H1 (cell line): ENCODE data around the gene LARP4B. TPM values are rescaled to one million over a fixed set of nuclear protein-coding genes. Genes with fewer than 3 reads are reported as not detected.

Experiments used
- CTCF ChIA-PET: fragments of 300-600 bp; sonication (Branson Sonifier 250); formaldehyde crosslinking; loops from one replicate; lab custom pipeline; 2021; ENCODE audit not compliant: partially characterized antibody; lab: Charles Lee
- POLR2A ChIA-PET: fragments of 300-600 bp; sonication (Branson Sonifier 250); formaldehyde crosslinking; loops from one replicate; lab custom pipeline; 2021; ENCODE audit warnings: inconsistent platforms; ENCODE audit not compliant: partially characterized antibody; lab: Charles Lee
- DNase-seq, 2 experiments: peaks; one replicate each; pipeline versions ENCODE4 v3.0.0 to v3.0.0-alpha.2; 2010 to 2022; ENCODE audit warnings: low spot score in 2 of 2, low read depth in 1 of 2, mixed read lengths in 1 of 2
- FAIRE-seq: peaks from 2 replicates; lab custom pipeline; 2011; peaks lifted over from hg19 to GRCh38; lab: Jason Lieb, UNC
- H2AFZ ChIP-seq: 2 replicates; pipeline ENCODE4 v1.8.1; 2012; ENCODE audit warnings: low read length, inconsistent platforms
- H2AK5ac ChIP-seq: 2 replicates; pipeline ENCODE4 v1.6.1; 2013; ENCODE audit warnings: low read depth, low read length
- H2BK120ac ChIP-seq: replicated peaks from 2 replicates; pipeline ENCODE3; 2013; ENCODE audit warnings: low read depth, low read length, inconsistent platforms
- H2BK12ac ChIP-seq: 2 replicates; pipeline ENCODE4 v1.6.1; 2013; ENCODE audit warnings: low read depth, low read length
- H2BK15ac ChIP-seq: 2 replicates; pipeline ENCODE4 v1.6.1; 2013; ENCODE audit warnings: low read length
- H2BK20ac ChIP-seq: 2 replicates; pipeline ENCODE4 v1.6.1; 2013; ENCODE audit warnings: low read length
- H2BK5ac ChIP-seq: 2 replicates; pipeline ENCODE4 v1.6.1; 2013; ENCODE audit warnings: low read depth, low read length
- H3K14ac ChIP-seq: 2 replicates; pipeline ENCODE4 v1.6.1; 2013; ENCODE audit warnings: inconsistent platforms; ENCODE audit not compliant: insufficient read length
- H3K18ac ChIP-seq: 2 replicates; pipeline ENCODE4 v1.6.1; 2013; ENCODE audit warnings: low read length; ENCODE audit errors: extremely low read depth
- H3K23ac ChIP-seq: 2 replicates; pipeline ENCODE4 v1.6.1; 2013; ENCODE audit warnings: inconsistent platforms; ENCODE audit not compliant: insufficient read length
- H3K23me2 ChIP-seq: 2 replicates; pipeline ENCODE4 v1.6.1; 2013; ENCODE audit warnings: low read depth, low read length
- H3K27ac ChIP-seq: 2 replicates; pipeline ENCODE4 v1.6.1; 2011; ENCODE audit warnings: low read depth, low read length, inconsistent platforms
- H3K27me3 ChIP-seq, 4 experiments: replicated peaks in 1 of 4; 1 replicate in 1 of 4; 2 replicates in 3 of 4; pipeline versions ENCODE4 v1.6.1 to v1.8.1; 2011 to 2013; ENCODE audit warnings: low read length in 3 of 4, mild to moderate bottlenecking in 3 of 4, inconsistent platforms in 2 of 4, mixed read lengths in 2 of 4, moderate library complexity in 1 of 4; ENCODE audit not compliant: control insufficient read depth in 3 of 4, insufficient read depth in 3 of 4; ENCODE audit errors: extremely low read depth in 1 of 4
- H3K36me3 ChIP-seq, 4 experiments: 2 replicates each; pipeline versions ENCODE4 v1.6.1 to v1.8.1; 2011 to 2013; ENCODE audit warnings: mild to moderate bottlenecking in 4 of 4, low read length in 3 of 4, moderate library complexity in 2 of 4, control low read depth in 1 of 4, inconsistent platforms in 1 of 4; ENCODE audit not compliant: insufficient read depth in 4 of 4, control insufficient read depth in 2 of 4
- H3K4ac ChIP-seq: replicated peaks from 2 replicates; pipeline ENCODE3; 2013; ENCODE audit warnings: low read length, low read depth, mixed read lengths, inconsistent platforms; ENCODE audit not compliant: insufficient read length
- H3K4me1 ChIP-seq, 4 experiments: replicated peaks in 1 of 4; 1 replicate in 1 of 4; 2 replicates in 3 of 4; pipeline versions ENCODE4 v1.6.1 to v1.8.1; 2011 to 2013; ENCODE audit warnings: low read length in 3 of 4, inconsistent platforms in 2 of 4, mixed read lengths in 1 of 4; ENCODE audit not compliant: insufficient read depth in 4 of 4, control insufficient read depth in 3 of 4
- H3K4me2 ChIP-seq, 2 experiments: 2 replicates each; pipeline versions ENCODE4 v1.6.1 to v1.8.1; 2011 to 2013; ENCODE audit warnings: low read depth in 2 of 2, low read length in 2 of 2, control low read depth in 1 of 2, inconsistent platforms in 1 of 2, mild to moderate bottlenecking in 1 of 2; ENCODE audit not compliant: insufficient read depth in 1 of 2
- H3K4me3 ChIP-seq, 4 experiments: fragments of 200-600, 300-600 bp in 1 of 4; sonication (generic), shearing (Covaris generic), sonication (Bioruptor Twin) in 1 of 4; 2 replicates each; pipeline versions ENCODE4 v1.5.1 to v1.8.1; 2011 to 2016; ENCODE audit warnings: low read length in 4 of 4, low read depth in 3 of 4, control low read depth in 2 of 4, inconsistent platforms in 2 of 4, mild to moderate bottlenecking in 2 of 4, mixed read lengths in 1 of 4, moderate library complexity in 1 of 4; ENCODE audit not compliant: insufficient read depth in 2 of 4; ENCODE audit errors: extremely low read depth in 1 of 4
- H3K56ac ChIP-seq: replicated peaks from 2 replicates; pipeline ENCODE3; 2013; ENCODE audit warnings: low read depth, mild to moderate bottlenecking, mixed read lengths, low read length, inconsistent platforms; ENCODE audit not compliant: insufficient read length
- H3K79me1 ChIP-seq: 2 replicates; pipeline ENCODE4 v1.6.1; 2013; ENCODE audit warnings: low read depth, low read length, control low read depth
- H3K79me2 ChIP-seq, 2 experiments: 2 replicates each; pipeline versions ENCODE4 v1.6.1 to v1.8.1; 2012 to 2013; ENCODE audit warnings: low read length in 2 of 2, mild to moderate bottlenecking in 2 of 2, inconsistent platforms in 1 of 2; ENCODE audit not compliant: insufficient read depth in 2 of 2, control insufficient read depth in 1 of 2
- H3K9ac ChIP-seq, 4 experiments: replicated peaks in 1 of 4; 1 replicate in 1 of 4; 2 replicates in 3 of 4; pipeline versions ENCODE4 v1.6.1 to v1.8.1; 2011 to 2013; ENCODE audit warnings: low read depth in 3 of 4, low read length in 3 of 4, control low read depth in 2 of 4, mild to moderate bottlenecking in 2 of 4, moderate library complexity in 2 of 4, inconsistent platforms in 1 of 4; ENCODE audit errors: extremely low read depth in 1 of 4
- H3K9me3 ChIP-seq, 2 experiments: 2 replicates each; pipeline versions ENCODE4 v1.6.1 to v1.8.1; 2012 to 2013; ENCODE audit warnings: mild to moderate bottlenecking in 2 of 2, moderate library complexity in 2 of 2, control low read depth in 1 of 2, inconsistent platforms in 1 of 2, low read depth in 1 of 2, low read length in 1 of 2, mixed read lengths in 1 of 2; ENCODE audit not compliant: insufficient read depth in 2 of 2
- H4K20me1 ChIP-seq, 2 experiments: replicated peaks in 1 of 2; 2 replicates each; pipeline versions ENCODE3 to v1.8.1; 2011 to 2013; ENCODE audit warnings: inconsistent platforms in 2 of 2, low read length in 2 of 2, mild to moderate bottlenecking in 1 of 2; ENCODE audit not compliant: insufficient read depth in 2 of 2, control insufficient read depth in 1 of 2
- H4K5ac ChIP-seq: 2 replicates; pipeline ENCODE4 v1.6.1; 2013; ENCODE audit warnings: low read length, low read depth, mixed read lengths, inconsistent platforms; ENCODE audit not compliant: insufficient read length
- H4K8ac ChIP-seq: 2 replicates; pipeline ENCODE4 v1.8.0; 2013; ENCODE audit warnings: mild to moderate bottlenecking, moderate library complexity, low read length, inconsistent platforms; ENCODE audit not compliant: insufficient read depth; ENCODE audit errors: extremely low read depth
- H4K91ac ChIP-seq: replicated peaks from 2 replicates; pipeline ENCODE3; 2013; ENCODE audit warnings: low read length, mixed read lengths, inconsistent platforms; ENCODE audit not compliant: insufficient read length
- EGR1 ChIP-seq: IDR thresholded peaks from 2 replicates; pipeline ENCODE4 v1.6.1; 2011; ENCODE audit warnings: low read depth, low read length, borderline replicate concordance
- JUN ChIP-seq: IDR thresholded peaks from 2 replicates; pipeline ENCODE4 v1.6.1; 2011; ENCODE audit warnings: low read depth, mild to moderate bottlenecking, improper control_type of control experiment, low read length
- RFX5 ChIP-seq: IDR thresholded peaks from 2 replicates; pipeline ENCODE4 v1.6.1; 2011; ENCODE audit warnings: low read depth, low read length, improper control_type of control experiment, borderline replicate concordance
- RNF2 ChIP-seq: fragments of 200-900, 300-1000 bp; sonication (generic); IDR thresholded peaks from 2 replicates; pipeline ENCODE4 v1.7.1; 2016; ENCODE audit warnings: borderline replicate concordance, low read depth, mild to moderate bottlenecking, antibody characterized with exemption, low read length; ENCODE audit not compliant: poor library complexity, severe bottlenecking; ENCODE audit errors: missing control alignments
- SAP30 ChIP-seq: fragments of 300-600 bp; sonication (generic); IDR thresholded peaks from 2 replicates; pipeline ENCODE4 v1.7.1; 2012; ENCODE audit warnings: low read length, moderate library complexity, mild to moderate bottlenecking, inconsistent platforms; ENCODE audit not compliant: insufficient read depth, insufficient replicate concordance
- TAF1 ChIP-seq: IDR thresholded peaks from 2 replicates; pipeline ENCODE4 v1.6.1; 2011; ENCODE audit warnings: mild to moderate bottlenecking, low read depth, low read length
- ZNF274 ChIP-seq: IDR thresholded peaks from 2 replicates; pipeline ENCODE4 v1.7.0; 2012; ENCODE audit warnings: low read length, borderline replicate concordance; ENCODE audit errors: extremely low read depth
- WGBS, 2 experiments: shearing (Covaris generic) in 1 of 2; methylation state at CpG; one replicate each; pipeline versions ENCODE4 v1.1.6 to v1.1.7; 2013 to 2015; ENCODE audit warnings: low lambda C conversion rate in 2 of 2, mixed read lengths in 2 of 2, inconsistent platforms in 1 of 2, low coverage in 1 of 2, missing lambda C conversion rate in 1 of 2; ENCODE audit not compliant: insufficient replicate concordance in 2 of 2, insufficient coverage in 1 of 2, insufficient read length in 1 of 2; ENCODE audit errors: extremely low coverage in 1 of 2, missing lambda C conversion rate in 1 of 2; 5-methylcytosine and 5-hydroxymethylcytosine counted together
- polyA plus RNA-seq, 7 experiments: library from polyadenylated mRNA; depleted of rRNA in 3 of 7; stranded (reverse) in 5 of 7; unstranded in 2 of 7; fragments of >200 nt in 5 of 7; fragments of 200-250 nt in 2 of 7; gene quantifications; 1 replicate in 5 of 7; 2 replicates in 1 of 7; 4 replicates in 1 of 7; pipeline versions ENCODE4 v1.2.1 to v1.2.3, GENCODE V29; 2011 to 2013; ENCODE audit warnings: missing spikeins in 2 of 7, mixed read lengths in 2 of 7
- total RNA-seq: library from RNA; stranded (reverse); fragmentation: NEBNext Ultra II Directional; extraction: Animal tissue kit (Norgen Biotek cat#: 25700); gene quantifications from 2 replicates; pipeline ENCODE4 v1.2.1, GENCODE V29; 2021

The LARP4B gene
- total and polyA plus RNA-seq, 2 of the 8 experiments (the other 6 are each of a cell fraction or from before 2014, with no cell fraction given), result 20.1 to 78.6 TPM

DNA sequence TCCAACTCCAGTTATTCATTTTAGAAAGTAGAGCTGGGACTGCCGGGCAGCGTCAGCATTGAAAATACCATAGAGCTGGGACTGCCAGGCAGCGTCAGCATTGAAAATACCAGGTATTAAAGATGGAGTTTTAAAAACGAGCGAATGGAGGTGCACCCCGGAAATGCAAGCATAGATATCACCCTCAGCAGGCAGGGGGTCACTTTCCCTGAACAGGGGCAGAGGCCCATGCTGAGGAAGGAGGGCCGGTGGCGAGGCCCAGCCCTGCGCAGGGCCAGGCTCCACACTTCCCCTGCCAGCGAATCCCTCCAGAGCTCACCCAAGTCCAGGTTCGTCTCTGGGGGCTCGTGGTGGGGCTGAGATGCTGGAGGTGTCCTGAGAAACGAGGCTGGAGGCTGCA, 157.3 kb downstream of the LARP4B start:
- CTCF ChIA-PET, result interaction anchor here (0.6 to 1.0 kb wide), 2 partner anchors 201 to 359 kb away, joined by 3 read pairs; no protein-coding TSS in a partner anchor
- POLR2A ChIA-PET, result interaction anchor here (1.1 kb wide), 1 partner anchor 80 kb away, joined by 3 read pairs; no protein-coding TSS in a partner anchor
- no peak for FAIRE-seq
- TF ChIP-seq SAP30 (no peak), TAF1 (no peak), RFX5 (no peak), RNF2 (no peak), JUN (no peak), EGR1 (no peak), ZNF274 (no peak)

More for the DNA sequence above, 157.3 kb downstream of the LARP4B start:
- no peak for DNase-seq
- H2BK120ac ChIP-seq, result no peak overlapping the region
- H2BK12ac ChIP-seq, result no peak overlapping the region
- peaks cover 0 to 4% (median 0%) of the 10 kb centered on the region in 4 experiments; a peak in 1 of 7 replicates for H3K4me1 ChIP-seq
- no peaks in the 10 kb centered on the region for H3K36me3 ChIP-seq
- H3K27ac ChIP-seq, result no peak overlapping the region
- no peaks in the 10 kb centered on the region for H3K79me2 ChIP-seq
- no peak overlapping the region for H2BK15ac ChIP-seq
- H3K56ac ChIP-seq, result no peak overlapping the region
- no peaks in the 10 kb centered on the region for H3K23me2 ChIP-seq
- no peak overlapping the region for H3K4me3 ChIP-seq
- H3K9me3 ChIP-seq, result peaks cover 0 to 5% of the 10 kb centered on the region in 2 experiments; a peak in 1 of 4 replicates
- no peak overlapping the region for H3K14ac ChIP-seq
- no peaks in the 10 kb centered on the region for H3K27me3 ChIP-seq
- no peak overlapping the region for H3K23ac ChIP-seq
- no peak overlapping the region for H4K8ac ChIP-seq
- no peak overlapping the region for H2BK5ac ChIP-seq
- no peak overlapping the region for H2AFZ ChIP-seq
- no peak overlapping the region for H3K18ac ChIP-seq
- no peaks in the 10 kb centered on the region for H3K79me1 ChIP-seq
- no peak overlapping the region for H3K9ac ChIP-seq
- no peak overlapping the region for H4K91ac ChIP-seq
- WGBS, 2 experiments, result 90% methylated on average over 13 of the region's 13 CpGs; no CpG with 5 or more reads in 1 of the 2 experiments
- H4K20me1 ChIP-seq, result peaks cover 0 to 1% of the 10 kb centered on the region in 2 experiments
- H4K5ac ChIP-seq, result no peak overlapping the region
- no peak overlapping the region for H2BK20ac ChIP-seq
- no peak overlapping the region for H2AK5ac ChIP-seq
- no peak overlapping the region for H3K4ac ChIP-seq
- H3K4me2 ChIP-seq, result no peak overlapping the region
